Left ventricle myocardium inferior (tissue), 1 donor: ENCODE measurements around the gene TMEM131L. TPM values are rescaled to one million over a fixed set of nuclear protein-coding genes. Genes with fewer than 3 reads are reported as not detected.

ENCODE experiments used
- DNase-seq: peaks from one replicate; pipeline ENCODE4 v3.0.0-alpha.2; 2020
- H3K27ac ChIP-seq: fragments of 200-600 bp; replicated peaks from 2 replicates; pipeline ENCODE4 v1.8.0; 2021
- H3K27me3 ChIP-seq: fragments of 200-600 bp; 2 replicates; pipeline ENCODE4 v1.8.0; 2021; ENCODE audit warnings: low read depth
- H3K36me3 ChIP-seq: fragments of 200-600 bp; 2 replicates; pipeline ENCODE4 v1.8.0; 2021
- H3K4me1 ChIP-seq: fragments of 200-600 bp; 2 replicates; pipeline ENCODE4 v1.8.0; 2021
- H3K4me3 ChIP-seq: fragments of 200-600 bp; 2 replicates; pipeline ENCODE4 v1.8.0; 2021; ENCODE audit warnings: mild to moderate bottlenecking, moderate library complexity
- H3K9me3 ChIP-seq: fragments of 200-600 bp; replicated peaks from 2 replicates; pipeline ENCODE4 v1.8.0; 2021
- CTCF ChIP-seq: fragments of 200-600 bp; IDR thresholded peaks from 2 replicates; pipeline ENCODE4 v1.8.0; 2021; ENCODE audit warnings: antibody characterized with exemption, mild to moderate bottlenecking, borderline replicate concordance
- intact Hi-C: fragments of 100-400 bp; cut with micrococcal nuclease; formaldehyde crosslinking; loops from one replicate; pipeline ENCODE4 v1.11.0; 2022
- total RNA-seq: library from RNA; stranded (reverse); fragmentation: NEBNext Ultra II Directional; extraction: Animal tissue kit (Norgen Biotek cat#: 25700); gene quantifications from one replicate; pipeline ENCODE4 v1.2.1, GENCODE V29; 2021
- donor health status: DM: no; HTN: yes; CAD: no; lungs with severe emphysema.

TMEM131L gene
- total RNA-seq, 1 donor from 2014 or later = 14.9 TPM

- no peak for DNase-seq
- intact Hi-C loops = no loop called here
- H3K27me3 ChIP-seq = no peaks in the 10 kb centered on the region
- H3K27ac ChIP-seq = peak overlapping the region; percentile 65
- H3K4me1 ChIP-seq = peaks cover 62% of the 10 kb centered on the region
- no peaks in the 10 kb centered on the region for H3K9me3 ChIP-seq
- TF ChIP-seq CTCF = no peak
- peak overlapping the region; percentile 38 for H3K4me3 ChIP-seq
- no peaks in the 10 kb centered on the region for H3K36me3 ChIP-seq
These were observed 52.7 kb downstream of the TMEM131L start for GRCh38 chr4:153518637-153519389.

- H3K4me3 ChIP-seq = no peak overlapping the region
- H3K27ac ChIP-seq = peak overlapping the region; percentile 65
- H3K9me3 ChIP-seq = no peaks in the 10 kb centered on the region
- peaks cover 63% of the 10 kb centered on the region for H3K4me1 ChIP-seq
- no peaks in the 10 kb centered on the region for H3K36me3 ChIP-seq
- intact Hi-C loops = no loop called here
- DNase-seq = no peak
- H3K27me3 ChIP-seq = no peaks in the 10 kb centered on the region
- TF ChIP-seq CTCF = no peak
These were observed 53.5 kb downstream of the TMEM131L start for GRCh38 chr4:153519687-153520086.

- Histone ChIP-seq H3K27ac (peak overlapping the region; percentile 65), H3K9me3 (no peaks in the 10 kb centered on the region), H3K4me1 (peaks cover 68% of the 10 kb centered on the region), H3K4me3 (no peak overlapping the region), H3K27me3 (no peaks in the 10 kb centered on the region), H3K36me3 (no peaks in the 10 kb centered on the region)
- no peak for DNase-seq
- intact Hi-C loops = no loop called here
- TF ChIP-seq CTCF = no peak
These were observed 54.1 kb downstream of the TMEM131L start for GRCh38 chr4:153520227-153520626.

GRCh38 chr4:153520801-153521329, 54.7 kb downstream of the TMEM131L start:
- Histone ChIP-seq H3K27ac (peak overlapping the region; percentile 24), H3K4me1 (peaks cover 71% of the 10 kb centered on the region), H3K9me3 (no peaks in the 10 kb centered on the region), H3K4me3 (no peak overlapping the region), H3K27me3 (no peaks in the 10 kb centered on the region), H3K36me3 (no peaks in the 10 kb centered on the region)
- no peak for DNase-seq
- no peak for TF ChIP-seq CTCF
- intact Hi-C loops = no loop called here

GRCh38 chr4:153521478-153521877, 55.3 kb downstream of the TMEM131L start:
- H3K36me3 ChIP-seq = no peaks in the 10 kb centered on the region
- no peaks in the 10 kb centered on the region for H3K9me3 ChIP-seq
- H3K27ac ChIP-seq = no peak overlapping the region
- TF ChIP-seq CTCF = no peak
- DNase-seq = no peak
- H3K27me3 ChIP-seq = no peaks in the 10 kb centered on the region
- H3K4me3 ChIP-seq = no peak overlapping the region
- intact Hi-C loops = no loop called here
- peaks cover 71% of the 10 kb centered on the region for H3K4me1 ChIP-seq
